Activated CD4-positive, alpha-beta T cell treated with anti-CD3 and anti-CD28 coated beads, Interleukin-2, amount 50 U/mL, for 48 hours (primary cell): ENCODE measurements around the gene EEF2K.
A peak's percentile ranks its signal among the peaks of the same experiment; 100 is the strongest.

Experiments used
- DNase-seq, 2 experiments: peaks; one replicate each; pipeline ENCODE4 v3.0.0-alpha.2; 2020

The EEF2K gene

DNA sequence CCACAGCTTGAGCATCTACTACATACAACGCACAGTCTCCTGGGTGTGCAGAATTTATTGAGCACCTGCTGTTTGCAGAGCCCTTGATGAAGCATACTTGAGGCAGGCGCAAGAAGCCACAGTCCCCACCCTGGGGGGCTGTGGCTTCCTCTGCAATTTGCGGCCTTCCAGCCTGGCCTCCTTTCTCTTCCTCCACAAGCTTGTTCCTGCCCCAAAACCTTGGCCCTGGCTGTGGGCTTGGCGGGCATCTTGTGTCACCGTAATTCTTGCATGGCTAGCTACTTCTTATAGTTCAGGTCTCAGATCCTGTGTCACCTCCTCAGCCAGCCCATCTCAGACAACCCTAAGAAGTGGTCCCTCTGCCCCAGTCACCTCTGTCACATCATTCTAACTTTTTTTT is 47.2 kb downstream of the EEF2K start:
- DNase-seq = no peak

DNA sequence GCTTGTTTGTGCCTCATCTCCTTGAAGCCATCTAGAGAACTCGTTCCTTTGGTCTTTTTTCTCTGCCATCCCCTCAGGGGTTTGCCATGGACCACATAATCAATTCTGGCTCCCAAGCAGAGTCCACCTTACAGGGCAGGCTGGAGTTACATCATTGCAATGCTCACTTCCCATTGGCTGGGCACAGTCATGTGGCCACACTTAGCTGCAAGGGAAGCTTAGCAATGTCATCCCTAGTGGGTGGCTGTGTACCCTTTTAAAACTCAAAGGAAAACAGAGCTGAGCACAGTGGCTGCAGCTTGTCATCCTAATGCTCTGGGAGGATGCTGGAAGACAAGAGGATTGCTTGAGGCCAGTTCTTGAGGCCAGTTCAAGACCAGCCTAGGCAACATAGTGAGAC is 49.3 kb downstream of the EEF2K start:
- no peak for DNase-seq

DNA sequence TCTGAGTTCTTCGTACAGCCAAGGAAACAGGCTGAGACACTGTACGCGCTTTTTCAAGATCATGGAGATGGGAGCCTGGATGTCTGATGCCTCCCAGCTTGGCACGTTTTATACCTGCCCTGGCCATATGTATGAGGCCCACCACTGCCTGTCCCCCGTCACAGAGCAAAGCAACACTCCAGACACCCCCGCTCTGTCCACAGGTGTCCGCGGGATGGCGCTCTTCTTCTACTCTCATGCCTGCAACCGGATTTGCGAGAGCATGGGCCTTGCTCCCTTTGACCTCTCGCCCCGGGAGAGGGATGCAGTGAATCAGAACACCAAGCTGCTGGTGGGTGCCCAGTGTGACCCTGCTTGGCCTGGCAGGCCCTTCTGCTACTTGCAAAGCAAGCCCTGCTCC is 51.4 kb downstream of the EEF2K start:
- no peak for DNase-seq

DNA sequence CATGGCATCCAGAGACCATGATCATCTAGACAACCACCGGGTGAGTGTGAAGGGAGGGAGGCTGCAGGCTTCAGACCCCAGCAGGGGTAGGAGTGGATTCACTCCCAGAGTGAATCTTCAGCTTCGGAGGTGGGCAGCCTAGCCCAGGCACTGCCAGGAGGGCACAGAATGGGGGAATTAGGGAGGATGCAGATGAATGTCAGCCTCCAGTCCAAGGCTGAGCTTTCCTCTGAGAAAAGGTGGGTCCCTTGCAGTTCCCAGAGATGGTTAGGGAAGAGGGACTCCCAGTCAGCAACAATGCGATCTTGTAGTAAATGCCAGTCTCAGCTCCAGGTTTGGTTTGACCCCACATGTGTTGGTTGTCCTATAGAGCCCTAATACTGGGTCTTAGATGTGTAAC is 54.4 kb downstream of the EEF2K start:
- no peak for DNase-seq

DNA sequence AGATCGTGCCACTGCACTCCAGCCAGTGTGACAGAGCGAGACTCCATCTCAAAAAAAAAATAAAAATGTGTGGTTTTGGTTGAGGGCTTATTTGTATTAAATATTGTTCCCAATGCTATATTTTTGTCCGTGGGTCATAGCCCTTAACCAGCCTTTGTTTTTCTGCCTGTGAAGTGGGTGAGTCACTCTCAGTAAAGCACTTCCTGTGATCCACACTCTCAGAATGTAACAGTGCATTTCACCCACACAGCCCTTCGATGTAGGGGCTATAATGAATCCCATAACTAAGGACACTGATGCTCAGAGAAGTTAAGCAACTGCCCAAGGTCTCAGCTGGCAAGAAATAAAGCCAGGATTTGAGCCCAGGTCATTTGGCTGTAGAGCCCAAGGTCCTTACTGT is 56.4 kb downstream of the EEF2K start:
- DNase-seq = no peak

DNA sequence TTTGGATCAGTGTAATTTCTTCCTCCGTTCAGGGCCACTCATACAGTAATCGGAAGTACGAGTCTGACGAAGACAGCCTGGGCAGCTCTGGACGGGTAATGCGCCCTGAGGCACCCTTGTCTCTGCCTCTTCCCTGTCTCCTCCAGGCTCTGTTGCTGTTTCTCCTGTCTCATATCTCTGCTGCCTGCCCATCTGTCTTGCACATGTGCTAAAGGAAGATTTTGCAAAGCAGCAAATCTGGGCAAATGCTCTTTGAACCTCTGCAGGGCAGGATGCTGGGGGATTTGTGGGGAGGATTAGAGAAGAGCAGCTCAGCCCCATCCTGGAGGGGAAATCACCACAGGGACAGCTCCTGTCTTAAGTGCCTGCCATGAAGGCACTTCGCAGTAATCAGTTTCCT is 58.7 kb downstream of the EEF2K start:
- DNase-seq = no peak

DNA sequence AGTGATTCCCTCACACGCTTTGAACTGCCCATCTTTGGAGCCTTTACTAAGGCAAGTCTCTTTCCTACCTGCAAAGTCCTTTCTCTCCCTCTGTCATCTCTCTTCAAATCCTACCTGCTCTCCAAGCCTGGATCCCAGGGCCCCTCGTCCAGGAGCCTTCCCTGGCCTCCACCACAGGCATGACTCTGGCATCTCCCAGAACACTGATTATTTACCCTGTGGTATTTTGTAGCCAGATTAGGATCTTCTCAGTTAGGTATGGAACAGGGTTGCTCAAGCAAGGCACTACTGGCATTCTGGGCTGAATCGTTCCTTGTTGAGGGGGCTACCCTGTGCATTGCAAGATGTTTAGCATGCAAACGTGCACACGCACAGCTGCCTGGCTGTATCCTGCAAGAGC is 59.3 kb downstream of the EEF2K start:
- DNase-seq = no peak

DNA sequence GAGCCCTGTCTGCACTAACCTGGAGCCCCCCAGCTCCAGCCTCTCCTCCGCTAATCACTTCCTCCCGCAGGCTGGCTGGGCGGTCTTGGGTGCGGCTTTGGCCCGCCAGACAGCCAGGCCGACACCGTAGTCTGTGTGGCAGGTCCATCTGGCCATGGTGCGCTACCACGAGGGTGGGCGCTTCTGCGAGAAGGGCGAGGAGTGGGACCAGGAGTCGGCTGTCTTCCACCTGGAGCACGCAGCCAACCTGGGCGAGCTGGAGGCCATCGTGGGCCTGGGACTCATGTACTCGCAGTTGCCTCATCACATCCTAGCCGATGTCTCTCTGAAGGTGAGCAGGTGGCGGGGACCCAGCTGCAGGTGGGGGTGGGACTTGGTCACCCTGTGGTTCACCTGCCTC is 60.5 kb downstream of the EEF2K start:
- no peak for DNase-seq

DNA sequence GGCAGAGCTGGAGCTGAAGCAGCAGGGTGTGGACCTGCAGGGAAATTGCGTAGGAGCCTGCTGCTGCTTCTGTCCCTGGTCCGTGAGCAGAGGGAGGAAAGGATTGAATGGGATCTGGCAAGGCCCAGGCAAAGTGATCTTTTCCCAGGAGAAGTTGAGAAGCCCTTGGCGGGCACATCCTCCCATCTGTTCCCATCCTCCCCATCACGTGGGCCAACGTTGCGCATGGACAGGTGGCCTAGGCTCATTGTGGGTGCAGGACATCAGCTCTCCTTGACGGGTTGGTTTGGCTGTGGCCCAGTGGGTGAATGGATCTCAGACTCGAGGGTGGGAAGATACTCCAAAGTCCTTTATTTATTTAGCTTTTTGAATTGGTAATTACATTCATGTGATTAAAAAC is 61.7 kb downstream of the EEF2K start:
- no peak for DNase-seq

DNA sequence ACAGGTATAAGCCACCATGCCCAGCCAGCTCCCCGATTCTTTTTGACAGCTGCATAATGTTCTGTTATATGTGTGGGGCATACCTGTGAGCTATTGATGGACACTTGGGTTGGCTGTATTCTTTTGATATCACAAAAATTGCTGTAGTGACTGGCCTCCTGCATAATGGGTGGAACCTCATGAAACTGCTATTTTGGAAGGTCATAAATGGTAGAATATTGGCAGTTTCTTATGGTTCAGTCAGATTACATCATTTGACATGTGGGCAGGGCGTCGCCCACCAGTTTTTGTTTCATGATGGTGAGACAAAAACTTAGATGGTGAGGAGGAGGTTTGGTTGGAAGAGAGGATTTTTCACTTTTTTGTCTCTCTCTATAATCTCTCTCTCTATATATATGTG is 64.4 kb downstream of the EEF2K start:
- no peak for DNase-seq

DNA sequence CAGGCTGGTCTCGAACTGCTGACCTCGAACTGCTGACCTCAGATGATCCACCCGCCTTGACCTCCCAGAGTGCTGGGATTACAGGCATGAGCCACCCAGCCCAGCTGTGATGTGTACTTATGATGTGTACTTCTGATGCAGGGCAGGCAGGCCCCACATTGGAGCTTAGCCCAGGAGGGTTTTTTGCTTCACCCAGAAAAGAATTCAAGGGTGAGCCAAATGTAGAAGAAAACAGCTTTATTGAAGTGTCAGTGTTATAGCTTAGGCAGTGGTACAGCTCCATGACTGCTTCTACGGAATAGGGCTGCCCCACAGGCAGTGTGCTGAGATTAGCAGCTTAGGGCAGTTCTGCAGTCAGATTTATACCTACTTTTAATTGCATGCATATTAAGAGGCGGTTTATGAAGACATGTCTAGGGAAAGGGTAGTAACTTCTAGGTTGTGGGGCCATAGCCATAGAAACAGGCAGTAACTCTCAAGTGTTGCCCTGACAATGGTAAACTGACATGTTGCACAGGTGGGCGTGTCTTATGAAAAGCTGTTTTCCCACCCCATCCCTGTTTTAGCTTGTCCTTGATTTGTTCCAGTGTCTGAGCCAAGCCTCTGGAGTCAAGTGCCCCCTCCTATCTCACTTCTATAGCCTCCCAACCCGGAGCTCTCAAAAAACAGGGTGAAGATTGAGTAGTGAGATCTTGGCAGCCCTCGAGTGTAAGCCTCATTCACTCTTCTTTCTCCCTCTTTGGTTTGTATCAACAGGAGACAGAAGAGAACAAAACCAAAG is 67.0 kb downstream of the EEF2K start:
- no peak for DNase-seq

DNA sequence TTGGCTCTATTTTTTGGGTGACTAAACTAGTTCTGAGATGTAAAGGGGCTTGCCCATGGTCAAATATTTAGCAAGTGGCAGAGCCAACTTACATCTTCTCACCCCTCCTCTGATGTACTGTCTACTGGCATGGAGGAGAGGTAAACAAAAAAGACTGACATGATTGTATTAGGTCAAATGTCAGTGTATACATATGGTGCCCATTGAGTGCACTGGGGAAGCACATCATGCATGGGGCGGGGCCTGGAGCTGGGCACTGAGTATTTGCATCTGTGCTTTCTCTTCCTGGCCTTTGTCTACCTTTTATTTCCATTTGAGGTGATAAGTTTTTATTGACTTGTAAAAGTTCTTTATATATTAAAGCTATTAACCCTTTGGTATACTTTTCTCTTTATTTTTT is 68.8 kb downstream of the EEF2K start:
- no peak for DNase-seq

DNA sequence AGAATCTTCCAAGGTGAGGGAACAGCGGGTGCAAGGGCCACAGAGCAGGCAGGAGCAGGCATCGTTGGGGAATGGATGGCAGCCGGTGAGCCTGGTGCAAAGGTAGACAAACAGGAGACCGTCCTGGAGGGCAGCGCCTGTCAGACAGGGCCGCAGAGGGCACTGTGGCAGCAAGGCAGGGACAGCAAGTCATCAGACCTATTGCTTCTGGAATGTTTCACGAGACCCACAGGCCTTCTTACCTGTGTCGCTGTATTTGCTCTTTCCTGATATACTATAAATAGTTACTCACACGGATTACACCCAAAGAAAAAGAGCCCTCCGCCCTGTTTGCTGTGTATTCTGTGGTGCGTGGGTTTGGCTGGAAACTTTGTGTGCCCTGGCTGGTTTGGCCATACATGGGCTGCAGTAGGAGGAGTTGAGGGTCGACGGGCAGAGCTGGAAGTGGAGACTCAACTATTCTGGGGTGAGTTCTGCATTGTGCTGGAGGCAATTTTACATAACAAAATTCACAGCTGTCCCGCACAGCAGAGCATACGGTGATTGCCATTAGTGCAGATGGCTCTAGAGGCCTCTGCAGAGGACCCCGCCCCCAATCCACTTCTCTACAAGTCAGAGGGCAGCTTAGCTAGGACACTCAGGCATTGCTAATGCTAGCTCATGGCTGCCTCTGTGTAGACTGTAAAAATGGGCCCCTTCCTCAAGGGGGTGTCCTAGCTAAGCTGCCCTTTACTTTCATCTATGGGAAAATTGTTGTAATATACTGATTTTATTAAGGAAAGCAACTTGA is 72.6 kb downstream of the EEF2K start:
- no peak for DNase-seq

DNA sequence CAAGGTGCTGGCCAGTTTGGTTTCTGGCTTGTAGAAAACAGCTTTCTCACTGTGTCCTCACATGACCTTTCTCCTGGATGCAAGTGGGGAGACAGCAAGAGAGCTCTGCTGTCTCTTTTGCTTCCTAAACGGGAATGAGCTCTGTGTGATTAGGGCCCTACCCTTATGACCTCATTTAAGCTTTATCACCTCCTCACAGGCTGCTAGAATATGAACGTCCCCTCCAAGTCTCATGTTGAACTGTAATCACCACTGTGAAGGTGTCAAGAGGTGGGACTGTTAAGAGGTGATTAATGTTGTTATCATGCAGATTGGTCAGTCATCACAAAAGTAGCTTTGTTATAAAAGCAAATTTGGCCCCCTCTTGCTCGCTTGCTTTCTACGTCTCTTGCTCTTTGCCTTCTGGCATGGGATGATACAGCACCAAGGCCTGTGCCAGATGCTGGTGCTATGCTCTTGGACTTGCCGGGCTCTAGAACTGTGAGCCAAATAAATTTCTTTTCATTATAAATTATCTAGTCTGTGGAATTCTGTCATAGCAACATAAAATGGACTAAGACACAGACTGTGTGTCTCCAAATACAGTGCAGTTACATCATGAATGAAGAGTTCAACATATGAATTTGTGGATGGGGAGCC is 76.3 kb downstream of the EEF2K start:
- no peak for DNase-seq

DNA sequence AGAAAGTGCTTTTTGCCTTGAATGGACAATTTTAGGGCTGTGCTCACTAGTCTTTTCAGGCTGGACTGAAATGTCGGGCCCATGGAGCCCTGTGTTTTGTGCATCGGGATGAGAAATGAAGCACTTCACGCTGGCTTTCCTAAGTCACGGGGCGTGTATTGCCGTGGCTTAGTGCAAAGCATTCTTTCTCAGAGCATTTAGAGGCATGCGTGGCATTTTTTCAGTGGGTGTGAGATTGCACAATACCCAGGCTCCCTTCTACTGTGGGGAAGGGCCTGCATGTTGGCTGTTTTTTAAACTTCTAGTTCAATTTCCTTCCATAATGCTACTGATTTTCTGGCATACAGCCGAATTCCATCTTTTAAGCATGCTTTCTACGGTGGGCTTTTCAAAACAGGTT is 78.6 kb downstream of the EEF2K start:
- no peak for DNase-seq

DNA sequence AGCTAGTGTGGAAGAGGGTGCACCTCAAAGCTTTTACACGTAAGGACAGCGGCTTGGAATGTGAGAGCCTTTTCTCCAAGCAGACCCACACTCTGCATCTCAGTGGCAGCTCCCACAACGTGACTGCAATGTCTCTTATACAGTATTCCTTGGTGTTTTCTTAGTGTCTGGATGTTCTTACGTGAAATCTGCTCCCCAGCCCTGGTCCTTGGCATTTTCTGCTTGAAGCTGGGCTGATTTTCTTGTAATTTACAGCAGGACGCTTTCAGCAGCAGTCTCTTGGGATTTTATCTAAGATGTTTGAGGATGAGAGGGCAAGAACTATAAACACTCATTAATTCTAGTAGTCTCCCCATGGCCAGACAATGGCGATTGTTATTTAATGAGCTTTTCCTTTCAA is 79.0 kb downstream of the EEF2K start:
- DNase-seq = no peak

DNA sequence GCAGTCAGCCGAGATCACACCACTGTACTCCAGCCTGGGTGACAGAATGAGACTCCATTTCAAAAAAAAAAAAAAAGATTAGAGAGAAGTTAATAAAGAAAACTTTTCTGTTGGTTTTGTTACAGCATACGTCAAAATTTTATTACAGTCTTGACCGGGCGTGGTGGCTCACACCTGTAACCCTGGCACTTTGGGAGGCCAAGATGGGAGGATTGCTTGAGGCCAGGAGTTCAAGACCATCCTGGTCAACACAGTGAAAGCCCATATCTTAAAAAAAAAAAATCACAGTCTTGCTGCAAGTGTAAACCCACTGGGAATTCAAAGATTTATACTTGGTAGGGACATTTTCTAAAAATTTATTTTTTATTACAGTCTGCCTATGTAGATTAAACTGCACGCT is 84.9 kb downstream of the EEF2K start:
- DNase-seq = no peak

DNA sequence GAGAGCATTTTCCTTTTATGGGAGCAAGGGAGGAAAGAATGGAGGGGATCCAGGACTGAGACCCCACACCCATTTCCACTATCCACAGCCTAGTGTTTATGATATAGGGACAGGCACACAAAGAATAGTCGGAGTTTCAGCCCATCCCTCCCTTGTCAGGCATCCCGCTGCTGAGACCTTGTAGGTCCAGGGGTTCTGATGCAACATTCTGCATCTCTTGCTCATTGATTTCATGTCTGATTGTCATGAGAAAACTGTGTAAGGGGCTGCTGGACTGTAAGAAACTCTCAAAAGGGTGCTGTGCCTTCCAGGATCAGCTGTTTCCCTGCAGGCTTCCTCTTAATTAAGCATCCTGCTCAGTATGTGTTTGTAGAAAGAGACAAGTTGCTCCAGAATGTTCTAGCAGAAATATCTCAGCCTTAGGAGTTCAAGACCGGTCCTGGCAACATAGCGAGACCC is 85.8 kb downstream of the EEF2K start:
- no peak for DNase-seq

DNA sequence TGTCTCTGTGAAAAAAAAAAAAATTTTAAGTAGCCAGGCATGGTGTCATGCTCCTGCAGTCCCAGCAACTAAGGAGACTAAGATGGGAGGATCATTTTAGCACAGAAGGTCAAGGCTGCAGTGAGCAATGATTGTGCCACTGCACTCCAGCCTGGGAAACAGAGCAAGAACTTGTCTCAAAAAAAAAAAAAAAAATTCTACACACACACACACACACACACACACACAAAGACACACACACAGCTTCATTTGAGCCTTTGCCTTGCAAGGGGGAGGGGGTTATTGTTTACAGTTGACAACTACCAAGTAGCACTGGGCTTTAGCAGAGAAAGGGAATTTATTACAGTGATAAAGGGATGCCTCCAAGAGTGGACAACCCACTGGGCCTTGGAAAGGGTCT is 86.2 kb downstream of the EEF2K start:
- DNase-seq = no peak

DNA sequence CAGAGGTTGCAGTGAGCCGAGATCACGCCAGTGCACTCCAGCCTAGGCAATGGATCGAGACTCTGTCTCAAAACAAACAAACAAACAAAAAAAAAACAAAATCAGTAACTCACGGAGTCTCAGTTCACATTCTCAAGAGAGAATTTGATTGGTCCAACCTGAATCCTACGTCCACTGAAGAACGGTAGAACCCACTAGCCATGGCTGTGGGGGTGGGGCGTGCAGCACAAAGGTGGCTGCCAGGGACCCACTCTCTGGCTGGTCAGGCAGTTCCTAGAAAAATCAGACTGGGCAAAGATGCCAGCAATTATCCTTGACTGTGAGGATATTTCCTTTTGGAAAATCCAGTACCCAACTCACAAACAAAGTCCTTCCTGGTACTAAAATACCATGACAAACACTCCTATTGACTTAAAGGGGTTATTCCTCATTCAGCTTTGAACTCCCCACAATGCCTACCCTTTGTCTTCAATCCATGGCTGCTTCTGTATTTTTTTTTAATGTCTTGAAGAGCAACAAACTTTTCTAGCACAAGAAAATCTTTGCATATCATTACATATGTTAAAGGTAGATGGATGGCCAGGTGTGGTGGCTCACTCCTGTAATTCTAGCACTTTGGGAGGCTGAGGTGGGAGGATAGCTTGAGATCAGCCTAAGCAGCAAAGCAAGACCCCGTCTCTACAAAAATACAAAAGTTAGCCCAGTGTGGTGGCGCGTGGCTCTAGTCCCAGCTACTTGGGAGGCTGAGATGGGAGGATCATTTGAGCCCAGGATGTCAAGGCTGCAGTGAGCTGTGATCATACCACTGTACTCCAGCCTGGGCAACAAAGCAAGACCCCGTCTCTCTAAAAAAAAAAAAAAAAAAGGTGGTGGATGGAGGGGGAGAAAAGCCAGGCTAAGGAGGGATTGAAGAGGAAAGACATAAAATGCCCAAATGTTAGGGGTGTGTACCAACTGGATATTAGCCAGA is 87.3 kb downstream of the EEF2K start:
- DNase-seq = no peak

DNA sequence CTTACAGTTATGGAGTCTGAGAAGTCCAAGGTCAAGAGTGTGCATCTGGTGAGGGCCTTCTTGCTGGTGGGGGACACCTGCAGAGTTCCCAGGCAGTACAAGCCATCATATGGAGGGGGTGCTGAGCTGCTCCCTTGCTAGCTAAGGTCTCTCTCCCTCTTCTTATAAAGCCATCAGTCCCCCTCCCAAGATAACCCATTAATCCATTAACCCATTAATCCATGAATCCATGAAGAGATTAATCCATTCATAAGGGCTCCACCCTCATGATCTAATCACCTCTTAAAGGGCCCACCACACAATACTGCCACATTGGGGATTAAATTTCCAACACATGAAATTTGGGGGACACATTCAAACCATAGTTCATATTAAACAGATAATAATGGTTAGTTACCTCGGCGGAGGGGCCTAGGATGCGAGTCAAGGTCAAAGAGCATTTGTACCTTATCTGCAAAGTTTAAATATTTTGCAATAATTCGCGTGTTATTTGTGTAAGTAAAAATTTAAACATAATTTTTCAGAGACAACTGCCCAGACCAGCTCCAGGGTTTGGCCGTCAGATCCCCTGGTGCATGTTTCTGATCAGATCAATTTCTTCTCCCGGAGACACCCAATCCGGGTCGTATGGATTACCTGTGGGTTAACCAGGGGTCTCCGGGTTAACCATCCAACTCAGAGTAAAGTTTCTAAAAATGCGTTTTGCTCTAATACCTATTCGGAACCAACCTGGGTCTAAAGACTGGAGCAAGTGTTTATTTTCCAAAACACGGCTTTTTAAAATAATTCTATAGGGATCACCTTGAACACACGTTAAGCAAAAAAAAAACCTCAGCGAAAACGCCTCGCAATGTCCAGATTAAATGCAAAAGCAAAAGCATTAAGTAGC is 90.4 kb downstream of the EEF2K start:
- DNase-seq = peak; percentile 9 to 22
